Measurements from ENCODE around the gene WWP2.
"Not testable (repeated sequence)": the region's sequence is repeated elsewhere in the genome, so short reads cannot be mapped to it uniquely, and the experiment has no call there.

The WWP2 gene

DNA sequence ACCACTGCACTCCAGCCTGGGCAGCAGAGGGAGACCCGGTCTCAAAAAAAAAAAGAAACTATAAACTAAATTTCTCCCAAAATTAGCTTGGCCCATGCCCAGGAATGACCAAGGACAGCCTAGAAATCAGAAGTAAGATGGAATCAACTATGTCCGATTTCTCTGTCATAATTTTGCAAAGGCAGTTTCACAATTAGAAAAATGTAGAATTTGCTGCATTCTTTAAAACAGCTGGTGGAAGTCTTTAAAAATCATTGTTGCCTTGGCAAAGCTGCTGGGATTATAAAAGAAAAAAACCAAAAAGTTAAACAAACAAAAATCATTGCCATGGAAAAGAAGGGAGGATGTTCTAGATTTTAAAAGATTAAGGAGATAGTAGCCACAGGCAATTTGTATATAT is 32.4 kb downstream of the WWP2 start:
- DNase-seq (ENCODE audit: low read depth in 2 of 2) = no peak

GRCh38 chr16:69796285-69797118 is 34.4 kb downstream of the WWP2 start:
- DNase-seq (ENCODE audit: low read depth in 2 of 2) = no peak

- no peak for DNase-seq (ENCODE audit: low read depth in 2 of 2)
Measured at GRCh38 chr16:69798466-69798865, 36.3 kb downstream of the WWP2 start.

DNA sequence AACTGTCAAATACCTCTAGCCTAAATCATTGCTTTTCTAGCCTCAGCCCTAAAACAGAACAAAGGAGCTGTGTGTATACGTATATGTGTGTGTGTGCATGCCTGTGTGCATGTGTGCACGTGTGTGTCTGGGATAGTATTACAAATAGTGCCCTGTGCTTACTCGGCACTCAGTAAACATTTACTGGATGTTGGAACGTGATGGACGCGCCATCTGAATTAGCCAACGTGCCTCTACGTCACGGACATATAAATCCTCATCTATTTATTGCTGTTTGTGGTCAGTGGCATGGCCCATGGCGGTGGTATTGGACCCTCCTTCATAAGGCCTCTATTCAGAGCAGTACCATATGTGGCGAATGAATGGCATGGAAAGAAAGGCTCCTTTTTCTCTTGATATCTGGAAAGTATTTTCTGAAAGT is 37.5 kb downstream of the WWP2 start:
- DNase-seq (ENCODE audit: low read depth in 2 of 2) = no peak

DNA sequence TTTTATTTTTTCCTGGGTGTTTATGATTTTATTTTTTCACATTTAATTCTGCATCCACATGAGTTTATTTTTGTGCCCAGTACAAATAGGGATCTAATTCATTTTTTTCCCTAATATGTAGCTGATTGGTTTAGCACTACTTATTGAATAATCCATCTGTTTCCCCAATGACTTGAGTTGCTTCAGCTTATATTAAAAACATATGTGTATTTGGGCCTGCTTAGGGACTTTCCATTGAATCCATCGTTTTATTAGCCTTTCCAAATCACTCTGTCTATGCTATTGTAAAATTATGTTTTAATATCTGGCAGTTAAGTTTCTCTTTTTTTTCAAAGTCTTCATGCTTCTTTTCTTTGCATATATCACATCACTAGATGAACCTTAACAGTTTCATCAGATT is 42.2 kb downstream of the WWP2 start:
- no peak for DNase-seq (ENCODE audit: low read depth in 2 of 2)

- not testable (repeated sequence) for DNase-seq (ENCODE audit: low read depth in 2 of 2)
Measured at GRCh38 chr16:69806776-69807175, 44.6 kb downstream of the WWP2 start.

DNA sequence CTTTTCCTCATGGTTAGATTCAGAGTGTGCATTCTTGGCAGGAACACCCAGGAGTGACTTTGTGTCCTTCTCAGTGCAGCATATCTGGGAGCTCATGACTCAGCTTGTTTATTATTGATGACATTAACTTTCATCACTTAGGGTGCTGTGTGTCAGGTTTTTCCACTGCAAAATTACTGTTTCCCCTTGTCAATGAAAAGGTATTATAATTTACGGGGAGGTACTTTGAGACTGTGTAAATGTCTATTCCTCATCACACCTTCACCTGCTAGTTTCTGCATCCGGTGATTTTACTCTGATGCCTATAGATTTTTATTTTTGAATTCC is 50.5 kb downstream of the WWP2 start:
- no peak for DNase-seq (ENCODE audit: low read depth in 2 of 2)

- no peak for DNase-seq (ENCODE audit: low read depth in 2 of 2)
Measured at GRCh38 chr16:69814078-69814477, 51.9 kb downstream of the WWP2 start.

DNA sequence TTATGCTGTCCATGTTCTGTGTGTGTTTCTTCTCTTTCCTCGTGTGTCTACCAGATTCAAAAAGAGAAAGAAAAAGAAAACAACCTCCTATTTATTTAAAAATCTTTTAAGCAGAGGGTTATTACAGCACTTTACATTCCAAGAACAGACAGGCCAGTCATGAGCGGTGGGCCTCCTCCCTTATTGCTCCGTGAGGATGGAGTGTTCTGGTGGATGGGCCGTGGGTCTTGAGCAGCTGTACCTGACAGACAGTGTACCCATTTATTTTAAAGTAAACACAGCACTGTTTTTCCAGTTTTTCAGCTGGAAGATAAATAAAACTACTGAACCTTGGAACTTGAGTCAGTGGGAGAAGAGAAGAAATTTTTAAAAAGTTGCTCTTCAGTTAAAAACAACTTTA is 52.4 kb downstream of the WWP2 start:
- no peak for DNase-seq (ENCODE audit: low read depth in 2 of 2)

- not testable (repeated sequence) for DNase-seq (ENCODE audit: low read depth in 2 of 2)
Measured at GRCh38 chr16:69815216-69815883, 53.2 kb downstream of the WWP2 start.

GRCh38 chr16:69816996-69817395 is 54.9 kb downstream of the WWP2 start:
- DNase-seq (ENCODE audit: low read depth in 2 of 2) = no peak

GRCh38 chr16:69818891-69819545 is 56.9 kb downstream of the WWP2 start:
- DNase-seq (ENCODE audit: low read depth in 2 of 2) = no peak

- DNase-seq (ENCODE audit: low read depth in 2 of 2) = no peak
Measured at GRCh38 chr16:69820926-69821541, 58.9 kb downstream of the WWP2 start.

GRCh38 chr16:69821844-69822173 is 59.7 kb downstream of the WWP2 start:
- no peak for DNase-seq (ENCODE audit: low read depth in 2 of 2)

DNA sequence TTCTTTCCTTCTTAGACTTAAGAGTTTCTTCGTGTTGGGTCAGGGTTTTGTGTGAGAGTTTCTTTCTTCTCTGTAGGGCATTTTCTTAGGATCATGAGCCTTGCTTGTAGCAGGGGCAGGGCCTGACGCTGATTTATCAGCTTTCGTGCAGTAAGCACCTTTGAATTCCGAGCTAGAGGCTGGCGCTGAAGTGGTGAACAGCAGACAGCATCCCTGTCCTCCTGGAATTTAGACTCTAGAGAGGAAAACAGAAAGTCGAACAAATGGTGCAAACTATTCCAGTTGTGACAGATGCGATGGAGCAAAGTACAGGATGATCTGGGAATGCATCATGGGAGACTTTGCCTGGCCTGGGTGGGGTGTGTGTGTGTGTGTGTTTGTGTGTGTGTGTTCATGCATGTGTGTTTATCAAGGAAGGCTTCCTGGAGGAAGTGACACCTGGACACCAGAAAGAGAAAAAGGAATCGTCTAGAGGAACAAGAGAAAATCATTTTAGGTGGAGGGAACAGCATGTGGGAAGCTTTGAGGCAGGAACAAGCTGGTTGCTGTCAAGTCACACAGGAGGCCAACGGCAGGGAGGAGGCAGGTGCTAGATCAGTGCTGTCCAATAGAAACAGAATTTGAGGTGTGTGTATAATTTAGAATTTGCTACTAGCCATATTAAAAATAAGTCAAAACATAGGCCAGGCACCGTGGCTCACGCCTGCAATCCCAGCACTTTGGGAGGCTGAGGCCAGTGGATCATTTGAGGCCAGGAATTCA is 60.2 kb downstream of the WWP2 start:
- DNase-seq (ENCODE audit: low read depth in 2 of 2) = no peak

DNA sequence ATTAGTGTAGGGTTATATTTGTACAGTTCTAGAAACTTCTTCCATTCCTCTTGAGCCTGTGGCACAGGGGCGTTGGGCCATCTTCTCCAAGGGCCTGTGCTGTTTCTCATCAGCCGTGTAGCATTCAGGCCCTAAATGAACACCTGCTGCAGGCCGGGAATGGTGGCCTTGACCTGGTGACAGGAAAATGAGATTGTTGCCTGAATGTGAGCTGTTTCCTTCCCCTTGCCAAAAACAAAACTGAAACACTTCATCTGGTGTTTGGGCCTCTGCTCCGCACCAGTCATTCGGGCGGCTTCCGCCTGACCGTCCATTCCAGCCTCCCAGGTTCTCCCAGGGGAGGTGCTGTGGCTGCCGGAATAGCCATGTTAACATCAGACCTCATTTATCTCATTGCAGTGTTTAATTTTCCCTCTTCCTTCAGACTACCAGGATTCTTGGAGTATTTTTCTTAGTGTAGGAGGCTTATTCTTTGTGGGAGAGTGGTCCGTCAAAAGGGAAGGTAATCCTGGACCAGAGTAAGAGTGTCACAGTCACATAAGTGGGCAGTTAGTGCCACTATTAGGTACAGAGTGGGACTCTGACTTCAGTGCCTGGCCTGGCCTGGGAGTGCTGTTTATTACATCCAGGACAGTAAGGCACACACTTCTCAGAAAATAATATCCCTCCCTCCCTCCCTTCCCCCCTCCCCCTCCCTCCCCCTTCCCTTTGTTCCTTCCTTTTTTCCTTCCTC is 61.9 kb downstream of the WWP2 start:
- no peak for DNase-seq (ENCODE audit: low read depth in 2 of 2)

GRCh38 chr16:69824564-69825142 is 62.5 kb downstream of the WWP2 start:
- not testable (repeated sequence) for DNase-seq (ENCODE audit: low read depth in 2 of 2)

DNA sequence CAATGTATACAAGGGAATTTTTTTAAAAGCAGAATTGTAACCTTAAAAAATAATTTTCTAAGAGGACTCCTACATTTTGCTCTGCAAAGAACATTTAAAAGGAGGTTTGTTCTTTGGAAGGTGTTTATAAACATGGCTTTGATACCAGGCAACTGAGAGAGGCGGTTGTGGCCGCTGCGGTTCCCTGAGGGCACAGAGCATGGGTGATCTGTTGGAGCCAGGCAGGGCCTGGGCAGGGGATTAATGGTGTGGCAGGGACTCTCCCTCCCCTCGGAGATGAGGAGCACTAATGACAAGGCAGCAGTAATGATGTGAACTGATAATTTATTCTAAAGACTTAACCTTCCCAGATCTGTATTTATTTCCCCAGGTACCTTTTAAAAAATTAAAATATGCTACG is 65.4 kb downstream of the WWP2 start:
- no peak for DNase-seq (ENCODE audit: low read depth in 2 of 2)

- no peak for DNase-seq (ENCODE audit: low read depth in 2 of 2)
Measured at GRCh38 chr16:69829338-69829737, 67.2 kb downstream of the WWP2 start.

DNA sequence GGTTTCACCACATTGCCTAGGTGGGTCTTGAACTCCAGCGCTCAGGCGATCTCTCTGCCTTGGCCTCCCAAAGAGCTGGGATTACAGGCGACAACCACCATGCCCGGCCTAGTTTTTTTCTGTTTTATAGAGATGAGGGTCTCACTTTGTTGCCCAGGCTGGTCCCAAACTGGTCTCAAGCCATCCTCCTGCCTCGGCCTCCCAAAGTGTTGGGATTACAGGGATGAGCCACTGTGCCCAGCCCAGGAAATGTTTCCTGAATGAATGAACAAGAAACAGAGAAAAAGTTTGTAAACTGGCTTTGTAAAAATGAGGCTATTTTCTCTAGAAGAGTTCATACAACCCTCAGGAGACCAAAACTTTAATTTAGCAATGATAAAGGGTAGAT is 68.0 kb downstream of the WWP2 start:
- no peak for DNase-seq (ENCODE audit: low read depth in 2 of 2)

Data from activated CD8-positive, alpha-beta memory T cell treated with anti-CD3 and anti-CD28 coated beads for 4 hours (primary cell).